Naive thymus-derived CD4-positive, alpha-beta T cell (primary cell): ENCODE results near the gene PPP1R12C. TPM values are rescaled to one million over a fixed set of nuclear protein-coding genes. Genes with fewer than 3 reads are reported as not detected.

Experiments
- ATAC-seq: fragments of 150-1000 bp; cut with Tn5 transposase; 2 replicates; pipeline ENCODE4 v1.10.0; 2021; ENCODE audit warnings: mild to moderate bottlenecking, moderate library complexity
- CTCF ChIA-PET: fragments of 350-600 bp; sonication (Branson Sonifier 250); formaldehyde crosslinking; loops from one replicate; lab custom pipeline; 2021; ENCODE audit warnings: antibody characterized with exemption; lab: Charles Lee
- POLR2A ChIA-PET: fragments of 350-600 bp; sonication (Branson Sonifier 250); formaldehyde crosslinking; loops from one replicate; lab custom pipeline; 2021; ENCODE audit warnings: antibody characterized with exemption, inconsistent platforms; lab: Charles Lee
- DNase-seq, 9 donors: peaks; one replicate each; pipeline versions ENCODE4 v3.0.0 to v3.0.0-alpha.2; 2020 to 2022; ENCODE audit warnings: mixed read lengths in 1 of 9
- H3K27ac ChIP-seq: one replicate; pipeline ENCODE4 v1.7.0; 2013; ENCODE audit warnings: mild to moderate bottlenecking, low read depth, low read length, moderate library complexity
- H3K27me3 ChIP-seq, 2 donors: one replicate each; pipeline ENCODE4 v1.7.0; 2013; ENCODE audit warnings: low read length in 2 of 2, mild to moderate bottlenecking in 2 of 2, moderate library complexity in 2 of 2; ENCODE audit not compliant: control insufficient read depth in 2 of 2, insufficient read depth in 2 of 2
- H3K36me3 ChIP-seq, 3 experiments: 1 replicate in 2 of 3; 2 replicates in 1 of 3; pipeline ENCODE4 v1.7.0; 2013; ENCODE audit warnings: low read length in 3 of 3, mild to moderate bottlenecking in 3 of 3, moderate library complexity in 1 of 3; ENCODE audit not compliant: insufficient read depth in 3 of 3, control insufficient read depth in 2 of 3
- H3K4me1 ChIP-seq, 2 donors: one replicate each; pipeline ENCODE4 v1.7.0; 2013; ENCODE audit warnings: low read length in 2 of 2, mild to moderate bottlenecking in 2 of 2, moderate library complexity in 1 of 2; ENCODE audit not compliant: control insufficient read depth in 2 of 2, insufficient read depth in 2 of 2
- H3K4me3 ChIP-seq: 2 replicates; pipeline ENCODE4 v1.7.0; 2013; ENCODE audit warnings: mild to moderate bottlenecking, low read length
- H3K9me3 ChIP-seq, 3 experiments: 1 replicate in 2 of 3; 2 replicates in 1 of 3; pipeline ENCODE4 v1.7.0; 2013; ENCODE audit warnings: low read length in 3 of 3; ENCODE audit not compliant: control insufficient read depth in 2 of 3
- H3K27ac Mint-ChIP-seq, 9 donors: one replicate each; pipeline ENCODE4 v1.8.0; 2020 to 2022; ENCODE audit warnings: mixed read lengths in 9 of 9, mild to moderate bottlenecking in 8 of 9, moderate library complexity in 5 of 9, inconsistent platforms in 2 of 9
- H3K27me3 Mint-ChIP-seq, 5 donors: one replicate each; pipeline ENCODE4 v1.8.0; 2021 to 2022; ENCODE audit warnings: mixed read lengths in 5 of 5, mild to moderate bottlenecking in 1 of 5
- H3K36me3 Mint-ChIP-seq, 5 donors: one replicate each; pipeline ENCODE4 v1.8.0; 2020 to 2022; ENCODE audit warnings: mixed read lengths in 5 of 5, mild to moderate bottlenecking in 3 of 5, inconsistent platforms in 1 of 5
- H3K4me1 Mint-ChIP-seq, 7 donors: one replicate each; pipeline ENCODE4 v1.8.0; 2020 to 2022; ENCODE audit warnings: mixed read lengths in 7 of 7, mild to moderate bottlenecking in 3 of 7, inconsistent platforms in 1 of 7
- H3K4me3 Mint-ChIP-seq, 10 donors: one replicate each; pipeline ENCODE4 v1.8.0; 2020 to 2022; ENCODE audit warnings: mild to moderate bottlenecking in 10 of 10, mixed read lengths in 10 of 10, moderate library complexity in 6 of 10, inconsistent platforms in 2 of 10
- H3K9me3 Mint-ChIP-seq, 11 donors: one replicate each; pipeline ENCODE4 v1.8.0; 2020 to 2022; ENCODE audit warnings: mixed read lengths in 11 of 11, mild to moderate bottlenecking in 4 of 11, inconsistent platforms in 1 of 11, moderate library complexity in 1 of 11
- intact Hi-C, 2 donors: fragments of 100-400 bp; cut with micrococcal nuclease; formaldehyde crosslinking; loops; one replicate each; pipeline ENCODE4 v1.15.1; 2023
- polyA plus RNA-seq, 2 donors: library from polyadenylated mRNA; unstranded; fragments of 300-500 nt; fragmentation: Illumina TruSeq; gene quantifications; one replicate each; pipeline ENCODE4 v1.2.3, GENCODE V29; 2021
- total RNA-seq, 6 experiments: library from RNA in 5 of 6; stranded (reverse) in 5 of 6; gene quantifications; 1 replicate in 5 of 6; 2 replicates in 1 of 6; pipeline ENCODE4 v1.2.3 and lab custom pipeline; 2021 to 2026

PPP1R12C gene
- total and polyA plus RNA-seq, 7 experiments from 2014 or later = 3.8 to 180 (median 142) TPM

DNA sequence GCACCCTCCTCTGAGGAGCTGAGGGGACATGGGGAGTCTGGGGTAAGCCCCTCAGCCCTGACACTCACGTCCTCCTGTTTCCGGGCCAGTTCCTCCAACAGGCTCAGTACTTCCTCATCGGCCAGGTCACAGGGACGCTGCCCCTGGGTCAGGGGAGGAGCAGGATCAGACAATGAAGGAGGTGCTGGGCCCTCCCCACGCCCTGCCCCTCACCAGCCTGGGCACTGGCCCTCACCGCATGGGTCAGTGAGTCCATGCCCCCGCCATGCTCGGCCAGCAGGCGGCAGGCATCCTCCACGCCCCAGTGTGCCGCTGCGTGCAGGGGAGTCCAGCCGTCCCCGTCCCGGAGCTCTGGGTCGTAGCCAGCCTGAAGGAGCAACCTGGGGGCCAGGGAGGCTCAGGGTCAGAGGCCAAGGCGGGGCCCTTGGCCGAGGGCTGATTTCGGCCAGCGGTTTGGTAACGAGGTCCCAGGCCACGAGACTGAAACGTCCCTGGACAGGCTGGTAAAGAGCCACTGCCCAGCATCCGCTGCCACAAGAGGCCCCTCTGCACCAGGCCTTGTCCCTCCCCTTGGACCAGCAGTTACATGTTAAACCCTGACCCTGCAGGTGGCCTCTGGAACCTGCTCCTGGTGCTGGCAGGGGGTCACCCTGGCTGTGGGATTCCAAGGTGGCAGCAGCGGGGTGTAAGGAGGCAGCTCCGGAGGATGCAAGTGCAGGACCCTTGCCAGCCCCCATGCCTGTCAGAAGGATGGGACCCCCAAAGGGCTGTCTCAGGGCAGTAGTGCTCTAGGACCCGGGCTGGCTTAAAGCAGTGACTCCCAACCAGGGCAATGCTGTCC is 18.5 kb downstream of the PPP1R12C start:
- H3K27me3 Mint-ChIP-seq = no peaks in the 10 kb centered on the region
- no peaks in the 10 kb centered on the region for H3K9me3 ChIP-seq
- no peak overlapping the region for H3K4me3 ChIP-seq
- peaks cover 0 to 3% (median 0%) of the 10 kb centered on the region in 11 donors for H3K9me3 Mint-ChIP-seq
- peaks cover 0 to 67% (median 10%) of the 10 kb centered on the region in 3 experiments for H3K36me3 ChIP-seq
- DNase-seq (no peak), ATAC-seq (peak; percentile 38)
- H3K27me3 ChIP-seq = no peaks in the 10 kb centered on the region
- POLR2A ChIA-PET = no interaction called here
- CTCF ChIA-PET = interaction anchor here (1.1 kb wide), 1 partner anchor 10 kb away, joined by 4 read pairs; no protein-coding TSS in a partner anchor
- no peak overlapping the region for H3K4me3 Mint-ChIP-seq
- H3K36me3 Mint-ChIP-seq = peaks cover 3 to 35% (median 15%) of the 10 kb centered on the region in 5 donors
- no peaks in the 10 kb centered on the region for H3K4me1 ChIP-seq
- intact Hi-C loops = no loop called here
- no peak overlapping the region for H3K27ac Mint-ChIP-seq
- no peak overlapping the region for H3K27ac ChIP-seq
- peaks cover 0 to 3% (median 0%) of the 10 kb centered on the region in 7 donors for H3K4me1 Mint-ChIP-seq

GRCh38 chr19:55097864-55098715 is 19.3 kb downstream of the PPP1R12C start:
- CTCF ChIA-PET = interaction anchor here (1.1 kb wide), 1 partner anchor 9 kb away, joined by 4 read pairs; no protein-coding TSS in a partner anchor
- no peak overlapping the region for H3K27ac Mint-ChIP-seq
- intact Hi-C loops = no loop called here
- no peak for DNase-seq
- no peak overlapping the region for H3K27ac ChIP-seq
- peaks cover 0 to 3% (median 0%) of the 10 kb centered on the region in 11 donors for H3K9me3 Mint-ChIP-seq
- no peaks in the 10 kb centered on the region for H3K4me1 ChIP-seq
- no peaks in the 10 kb centered on the region for H3K27me3 Mint-ChIP-seq
- no peak for ATAC-seq
- H3K27me3 ChIP-seq = no peaks in the 10 kb centered on the region
- H3K4me3 Mint-ChIP-seq = no peak overlapping the region
- peaks cover 0 to 62% (median 10%) of the 10 kb centered on the region in 3 experiments for H3K36me3 ChIP-seq
- H3K36me3 Mint-ChIP-seq = peaks cover under 1 to 29% (median 14%) of the 10 kb centered on the region in 5 donors
- H3K9me3 ChIP-seq = no peaks in the 10 kb centered on the region
- POLR2A ChIA-PET = no interaction called here
- H3K4me3 ChIP-seq = no peak overlapping the region
- H3K4me1 Mint-ChIP-seq = peaks cover 0 to 3% (median 0%) of the 10 kb centered on the region in 7 donors

DNA sequence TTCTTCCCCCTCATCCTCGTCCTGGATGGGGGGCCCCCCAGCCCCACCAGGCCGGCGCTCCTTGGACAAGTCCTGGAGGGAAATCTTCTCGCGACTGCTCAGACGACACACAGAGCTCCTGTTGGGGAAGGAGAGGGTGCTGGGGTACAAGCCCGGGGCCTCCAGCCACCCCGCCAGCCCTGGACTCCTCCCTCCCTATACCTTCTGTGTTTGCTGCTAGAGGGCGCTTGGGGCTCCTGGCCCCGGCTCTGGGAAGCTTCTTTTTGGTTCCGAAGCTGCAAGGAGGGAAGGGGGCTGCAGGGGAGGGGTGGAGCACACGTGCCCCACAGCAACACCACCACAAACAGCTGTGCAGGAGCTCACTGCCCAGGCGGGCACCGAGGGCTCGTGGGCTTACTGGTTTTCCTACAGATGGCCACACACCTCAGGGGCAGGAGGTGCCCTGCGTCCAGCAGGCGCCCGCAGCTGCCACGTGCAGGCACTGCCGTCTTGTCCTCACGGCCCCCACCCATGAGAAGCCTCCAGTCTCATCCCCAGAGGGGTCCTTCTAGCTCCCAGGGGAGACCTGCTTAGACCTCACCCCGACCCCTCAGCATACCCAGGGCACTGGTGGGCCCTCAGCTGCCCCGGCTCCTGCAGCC is 21.3 kb downstream of the PPP1R12C start:
- Mint-ChIP-seq H3K4me3 (no peak overlapping the region), H3K27ac (no peak overlapping the region), H3K4me1 (peaks cover 0 to 3% (median 0%) of the 10 kb centered on the region in 7 donors), H3K36me3 (peaks cover 0 to 10% (median 1%) of the 10 kb centered on the region in 5 donors), H3K27me3 (no peaks in the 10 kb centered on the region), H3K9me3 (no peaks in the 10 kb centered on the region)
- Histone ChIP-seq H3K4me1 (no peaks in the 10 kb centered on the region), H3K9me3 (no peaks in the 10 kb centered on the region), H3K4me3 (no peak overlapping the region), H3K27ac (no peak overlapping the region), H3K36me3 (peaks cover 0 to 60% (median 6%) of the 10 kb centered on the region in 3 experiments), H3K27me3 (no peaks in the 10 kb centered on the region)
- DNase-seq = no peak
- ATAC-seq = no peak
- CTCF ChIA-PET = interaction anchor here (0.5 kb wide), 1 partner anchor 240 kb away, joined by 4 read pairs; no protein-coding TSS in a partner anchor
- POLR2A ChIA-PET = no interaction called here
- intact Hi-C loops = no loop called here

DNA sequence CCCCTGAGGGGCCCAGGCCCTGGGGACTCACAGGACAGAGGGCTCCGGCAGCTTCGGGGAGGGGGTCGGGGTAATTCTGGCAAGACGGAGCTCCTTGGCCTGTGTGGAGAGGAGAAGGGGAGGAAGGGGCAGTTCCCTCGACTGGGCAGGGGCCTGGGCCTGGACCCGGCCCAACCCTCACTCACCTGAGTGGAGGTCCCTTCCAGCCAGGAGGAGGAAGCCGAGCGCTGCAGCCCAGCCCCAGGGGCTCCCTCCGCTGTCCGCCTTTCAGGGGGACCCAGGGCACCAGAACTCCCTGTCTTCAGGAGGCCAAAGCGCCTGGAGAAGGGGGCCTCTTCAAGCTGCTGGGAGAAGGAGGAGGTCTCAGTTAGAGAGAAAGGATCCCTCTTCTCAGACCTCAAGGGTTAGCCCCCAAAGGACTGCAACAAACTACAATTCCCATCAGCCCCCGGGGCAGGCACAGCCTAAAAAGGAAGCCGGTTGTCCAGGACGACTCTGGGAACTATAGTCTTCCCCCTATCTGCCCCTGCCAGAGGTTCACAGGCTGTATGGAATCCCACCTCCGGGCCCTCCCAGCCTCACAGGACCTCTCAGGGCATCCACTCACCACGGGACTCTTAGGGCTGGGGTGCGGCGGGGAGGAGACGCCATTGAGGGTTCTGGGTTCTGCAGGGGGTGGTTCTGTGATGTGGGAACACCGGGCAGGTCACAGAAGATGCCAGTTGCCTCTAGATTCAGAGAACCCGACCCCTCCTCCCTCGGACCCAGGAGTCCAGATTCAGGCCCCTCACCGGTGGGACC is 22.0 kb downstream of the PPP1R12C start:
- POLR2A ChIA-PET = interaction anchor here (0.7 kb wide), 1 partner anchor 548 kb away, joined by 3 read pairs; the partner anchor contains the start of gene ZNF581
- no peak overlapping the region for H3K4me3 Mint-ChIP-seq

GRCh38 chr19:55094456-55095259 is 22.8 kb downstream of the PPP1R12C start:
- H3K9me3 Mint-ChIP-seq = no peaks in the 10 kb centered on the region
- intact Hi-C loops = no loop called here
- Histone ChIP-seq H3K4me3 (no peak overlapping the region), H3K4me1 (no peaks in the 10 kb centered on the region), H3K9me3 (no peaks in the 10 kb centered on the region), H3K36me3 (peaks cover 0 to 58% (median 6%) of the 10 kb centered on the region in 3 experiments), H3K27ac (no peak overlapping the region), H3K27me3 (no peaks in the 10 kb centered on the region)
- peaks cover under 1 to 9% (median 4%) of the 10 kb centered on the region in 5 donors for H3K36me3 Mint-ChIP-seq
- H3K4me3 Mint-ChIP-seq = no peak overlapping the region
- no peak for ATAC-seq
- peaks cover 0 to 4% (median 3%) of the 10 kb centered on the region in 7 donors for H3K4me1 Mint-ChIP-seq
- DNase-seq = no peak
- no peak overlapping the region for H3K27ac Mint-ChIP-seq
- peaks cover 0 to 4% (median 3%) of the 10 kb centered on the region in 5 donors for H3K27me3 Mint-ChIP-seq
- POLR2A ChIA-PET = interaction anchor here (0.7 kb wide), 1 partner anchor 549 kb away, joined by 3 read pairs; the partner anchor contains the start of gene ZNF581
- CTCF ChIA-PET = no interaction called here

More for the DNA sequence above, 22.0 kb downstream of the PPP1R12C start:
- CTCF ChIA-PET = no interaction called here
- Histone ChIP-seq H3K27me3 (no peaks in the 10 kb centered on the region), H3K9me3 (no peaks in the 10 kb centered on the region), H3K36me3 (peaks cover 0 to 66% (median 6%) of the 10 kb centered on the region in 3 experiments), H3K4me3 (no peak overlapping the region), H3K4me1 (no peaks in the 10 kb centered on the region), H3K27ac (no peak overlapping the region)
- Mint-ChIP-seq H3K4me1 (peaks cover 0 to 3% (median 0%) of the 10 kb centered on the region in 7 donors), H3K27ac (no peak overlapping the region), H3K27me3 (no peaks in the 10 kb centered on the region), H3K36me3 (peaks cover 0 to 14% (median 1%) of the 10 kb centered on the region in 5 donors), H3K9me3 (no peaks in the 10 kb centered on the region)
- DNase-seq = no peak
- intact Hi-C loops = no loop called here
- no peak for ATAC-seq
